Retinal pigment epithelial cell (primary cell): ENCODE results near the gene HHIPL1.

Source experiments
- DNase-seq: peaks from one replicate; pipeline ENCODE4 v3.0.0-alpha.2; 2010; ENCODE audit warnings: low read depth
- H3K4me3 ChIP-seq: 2 replicates; pipeline ENCODE4 v1.5.1; 2011; ENCODE audit warnings: mild to moderate bottlenecking, low read length, control low read depth, moderate library complexity
- TF ChIP-seq, protein P1 (sequence below): conservative IDR thresholded peaks from 2 replicates; pipeline ENCODE4 v1.5.1; 2011; ENCODE audit warnings: low read depth, low read length, control low read depth, inconsistent platforms

Gene HHIPL1

DNA sequence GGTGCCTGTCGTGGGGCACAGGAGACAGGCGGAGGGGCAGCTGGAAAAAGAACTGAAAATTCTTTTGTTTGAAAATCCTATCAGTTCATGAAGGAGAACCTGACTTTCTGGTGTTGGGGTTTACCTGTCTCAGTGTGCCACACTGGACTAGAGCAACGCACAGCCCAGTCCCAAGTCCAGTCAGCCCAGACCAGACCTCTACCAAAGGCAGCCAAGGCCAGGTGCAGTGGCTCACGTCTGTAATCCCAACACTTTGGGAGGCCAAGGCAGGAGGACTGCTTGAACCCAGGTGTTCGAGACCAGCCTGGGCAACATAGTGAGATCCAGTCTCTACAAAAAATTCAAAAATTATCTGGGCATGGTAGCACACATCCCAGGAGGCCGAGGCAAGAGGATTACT, 45.5 kb upstream of the HHIPL1 start:
- H3K4me3 ChIP-seq, result no peak overlapping the region
- TF ChIP-seq, protein P1, sequence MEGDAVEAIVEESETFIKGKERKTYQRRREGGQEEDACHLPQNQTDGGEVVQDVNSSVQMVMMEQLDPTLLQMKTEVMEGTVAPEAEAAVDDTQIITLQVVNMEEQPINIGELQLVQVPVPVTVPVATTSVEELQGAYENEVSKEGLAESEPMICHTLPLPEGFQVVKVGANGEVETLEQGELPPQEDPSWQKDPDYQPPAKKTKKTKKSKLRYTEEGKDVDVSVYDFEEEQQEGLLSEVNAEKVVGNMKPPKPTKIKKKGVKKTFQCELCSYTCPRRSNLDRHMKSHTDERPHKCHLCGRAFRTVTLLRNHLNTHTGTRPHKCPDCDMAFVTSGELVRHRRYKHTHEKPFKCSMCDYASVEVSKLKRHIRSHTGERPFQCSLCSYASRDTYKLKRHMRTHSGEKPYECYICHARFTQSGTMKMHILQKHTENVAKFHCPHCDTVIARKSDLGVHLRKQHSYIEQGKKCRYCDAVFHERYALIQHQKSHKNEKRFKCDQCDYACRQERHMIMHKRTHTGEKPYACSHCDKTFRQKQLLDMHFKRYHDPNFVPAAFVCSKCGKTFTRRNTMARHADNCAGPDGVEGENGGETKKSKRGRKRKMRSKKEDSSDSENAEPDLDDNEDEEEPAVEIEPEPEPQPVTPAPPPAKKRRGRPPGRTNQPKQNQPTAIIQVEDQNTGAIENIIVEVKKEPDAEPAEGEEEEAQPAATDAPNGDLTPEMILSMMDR, result no peak
- DNase-seq, result no peak

DNA sequence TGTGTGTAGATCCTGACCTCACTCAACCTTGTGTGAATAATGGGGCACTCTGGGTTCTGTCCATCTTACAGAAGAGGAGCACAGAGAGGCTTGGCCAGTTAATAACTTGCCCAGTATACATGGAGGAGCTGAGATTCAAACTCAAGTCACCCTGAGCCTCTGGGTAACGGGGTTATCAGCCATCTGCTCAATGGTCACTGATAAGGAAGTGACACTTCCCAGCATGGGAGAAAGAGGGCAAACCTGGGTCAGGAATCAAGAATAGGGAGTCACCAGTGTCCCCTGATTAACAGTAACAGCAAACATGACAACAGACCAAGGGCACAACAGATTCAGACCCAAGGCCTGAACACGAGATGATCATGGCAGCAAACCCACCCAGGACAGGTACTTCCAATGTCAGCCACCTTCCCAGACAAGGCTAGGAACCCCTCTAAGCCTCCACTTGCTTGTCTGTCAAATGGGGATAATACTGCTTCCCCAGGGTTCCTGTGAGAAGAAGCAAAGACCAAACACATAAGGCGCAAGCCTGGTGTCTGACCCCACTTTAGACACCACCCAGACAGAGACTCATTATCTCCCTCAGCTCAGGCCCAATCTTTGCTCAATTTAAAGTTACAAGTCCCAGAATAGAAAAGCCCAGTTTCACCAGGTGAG, 44.6 kb upstream of the HHIPL1 start:
- TF ChIP-seq, protein P1, result no peak
- DNase-seq, result no peak
- no peak overlapping the region for H3K4me3 ChIP-seq

DNA sequence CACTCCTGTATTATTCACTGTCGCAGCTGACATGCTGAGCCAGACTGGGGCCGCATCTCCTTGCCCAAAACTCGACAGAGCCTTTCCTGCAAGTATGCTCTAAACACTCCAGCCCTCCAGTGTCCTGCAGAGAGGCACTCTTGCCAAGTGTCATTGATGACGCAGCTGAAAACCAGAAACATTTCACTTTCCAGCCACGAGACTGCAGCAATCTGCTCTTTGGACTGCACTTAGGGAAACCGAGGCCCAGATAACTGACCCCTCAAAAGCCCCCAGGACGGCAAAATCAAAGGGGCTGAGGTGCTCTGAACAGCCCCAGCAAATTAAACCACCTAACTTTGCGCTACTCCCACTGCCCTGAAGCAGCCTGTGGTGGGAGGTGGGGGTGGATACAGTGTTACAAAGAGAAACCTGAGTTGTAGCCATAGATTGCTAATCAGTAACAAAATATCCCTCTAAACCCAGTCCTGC, 43.5 kb upstream of the HHIPL1 start:
- DNase-seq, result no peak
- TF ChIP-seq, protein P1, result no peak

DNA sequence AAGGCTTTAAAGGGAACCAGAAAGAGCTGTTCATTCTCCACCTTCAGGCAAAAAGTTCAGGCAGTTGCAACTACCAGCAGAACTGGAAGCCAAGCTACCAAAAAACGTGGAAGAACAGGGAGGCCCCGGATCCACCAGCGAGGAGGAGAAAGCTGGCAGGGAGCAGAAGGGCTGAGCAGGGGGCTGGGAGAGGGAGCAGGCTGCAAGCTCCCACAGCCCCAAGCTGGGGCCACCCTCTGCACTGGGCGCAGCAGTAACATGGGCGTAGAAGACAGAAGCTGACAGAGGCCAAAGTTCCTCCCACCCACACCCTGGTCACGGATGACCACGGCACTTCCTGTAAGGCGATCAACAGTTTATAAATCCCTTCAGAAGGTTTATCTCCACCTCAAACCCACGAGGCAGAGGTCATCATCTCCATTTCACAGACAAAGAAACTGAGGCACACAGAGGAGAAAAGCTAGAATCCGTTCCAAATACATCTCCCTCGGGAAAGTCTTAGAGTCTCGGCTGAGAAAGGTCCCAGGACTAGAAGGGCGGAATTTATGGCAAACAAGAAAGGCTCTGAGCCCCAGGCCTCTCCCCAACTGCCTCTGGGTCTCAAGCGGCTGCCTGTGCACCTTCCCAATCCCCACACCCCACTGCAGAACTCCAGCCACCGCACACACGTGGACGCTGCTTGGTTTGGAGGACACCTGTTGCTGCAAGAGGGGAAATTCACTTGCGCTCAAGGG, 42.7 kb upstream of the HHIPL1 start:
- peak overlapping the region; percentile 83 for H3K4me3 ChIP-seq
- no peak for DNase-seq
- TF ChIP-seq, protein P1, result no peak

More for the DNA sequence above, 43.5 kb upstream of the HHIPL1 start:
- H3K4me3 ChIP-seq, result peak overlapping the region; percentile 83

DNA sequence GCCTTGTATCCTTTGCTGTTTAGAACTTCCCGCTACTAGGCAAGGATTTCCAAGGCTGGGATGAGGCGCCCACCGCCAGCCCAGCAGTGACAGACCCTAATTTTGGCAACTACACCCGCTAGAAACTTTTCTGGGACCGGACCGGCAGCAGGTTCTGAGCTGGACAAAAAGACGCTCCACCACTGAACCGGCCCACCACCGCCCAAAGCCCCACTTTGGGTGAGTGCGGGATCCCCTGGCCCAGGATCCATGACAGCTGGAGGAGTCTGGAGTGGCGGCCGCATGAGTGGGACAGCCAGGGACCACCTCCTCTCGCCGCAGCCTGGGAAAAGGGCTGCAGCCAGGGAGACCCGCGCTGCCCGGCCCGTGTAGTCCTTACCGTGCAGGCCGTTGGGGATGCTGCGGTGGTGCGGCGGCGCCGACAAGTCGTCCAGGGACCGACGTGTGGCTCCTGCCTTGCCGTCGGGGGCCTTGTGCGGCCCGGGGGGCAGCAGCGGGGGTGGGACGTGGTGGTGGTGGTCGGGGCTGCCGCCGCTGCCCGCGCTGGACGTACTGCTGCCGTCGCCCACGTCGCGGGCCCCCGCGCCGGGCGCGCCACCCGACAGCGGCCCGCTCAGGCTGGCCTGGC, 42.0 kb upstream of the HHIPL1 start:
- DNase-seq, result no peak
- TF ChIP-seq, protein P1, result no peak
- peak overlapping the region; percentile 83 for H3K4me3 ChIP-seq

DNA sequence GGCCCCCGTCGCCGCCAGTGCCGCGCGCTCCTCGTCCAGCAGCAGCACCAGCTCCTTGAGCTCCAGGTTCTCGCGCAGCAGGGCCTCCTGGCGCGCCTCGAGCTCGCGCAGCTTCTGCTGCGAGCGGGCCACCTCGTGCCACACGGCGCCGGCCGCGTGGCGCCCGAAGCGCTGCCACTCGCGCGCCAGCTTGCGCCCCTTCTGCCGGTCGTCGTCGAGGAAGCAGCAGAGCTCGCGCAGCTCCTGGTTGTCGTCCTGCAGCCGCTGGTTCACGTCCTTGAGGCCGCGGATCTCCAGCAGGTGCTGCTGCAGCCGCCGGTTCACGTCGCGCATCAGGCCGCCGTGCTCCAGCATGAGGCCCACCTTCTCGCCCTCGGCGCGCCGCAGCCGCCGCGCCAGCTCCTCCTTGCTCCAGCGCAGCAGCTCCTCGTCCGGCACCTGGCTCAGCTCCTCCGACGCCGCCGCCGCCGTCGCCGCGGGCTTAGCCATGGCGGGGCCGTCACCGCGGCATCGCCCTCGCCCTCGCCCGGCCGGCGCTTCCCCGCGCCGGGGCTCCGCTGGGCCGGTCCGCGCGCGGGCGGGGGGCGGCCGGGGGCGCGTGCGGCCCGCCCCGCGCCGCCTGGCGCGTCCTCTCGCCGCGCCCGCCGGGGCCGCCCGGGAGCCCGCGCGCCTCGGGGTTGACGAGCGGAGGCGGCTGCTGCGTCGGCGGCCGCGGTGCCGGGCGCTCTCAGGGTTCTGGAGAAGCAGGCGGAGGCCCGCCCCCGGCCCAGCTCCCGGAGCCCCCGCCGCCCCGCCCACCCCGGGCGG, 41.3 kb upstream of the HHIPL1 start, which contains the start of gene CCDC85C:
TSS of gene CCDC85C (minus strand) at position 737 of the 807 bp plus-strand sequence. CDS start at position 489, 248 bp downstream.
- H3K4me3 ChIP-seq, result peak within 1 kb of the TSS; percentile 83
- no peak for DNase-seq
- TF ChIP-seq, protein P1, result no peak
